ENCODE measurements around the gene STK11.
"Not testable (repeated sequence)": the region's sequence is repeated elsewhere in the genome, so short reads cannot be mapped to it uniquely, and the experiment has no call there.

STK11 gene

GRCh38 chr19:1169411-1169791 is 36.2 kb upstream of the STK11 start:
- no peak for DNase-seq (ENCODE audit: low read depth)

DNA sequence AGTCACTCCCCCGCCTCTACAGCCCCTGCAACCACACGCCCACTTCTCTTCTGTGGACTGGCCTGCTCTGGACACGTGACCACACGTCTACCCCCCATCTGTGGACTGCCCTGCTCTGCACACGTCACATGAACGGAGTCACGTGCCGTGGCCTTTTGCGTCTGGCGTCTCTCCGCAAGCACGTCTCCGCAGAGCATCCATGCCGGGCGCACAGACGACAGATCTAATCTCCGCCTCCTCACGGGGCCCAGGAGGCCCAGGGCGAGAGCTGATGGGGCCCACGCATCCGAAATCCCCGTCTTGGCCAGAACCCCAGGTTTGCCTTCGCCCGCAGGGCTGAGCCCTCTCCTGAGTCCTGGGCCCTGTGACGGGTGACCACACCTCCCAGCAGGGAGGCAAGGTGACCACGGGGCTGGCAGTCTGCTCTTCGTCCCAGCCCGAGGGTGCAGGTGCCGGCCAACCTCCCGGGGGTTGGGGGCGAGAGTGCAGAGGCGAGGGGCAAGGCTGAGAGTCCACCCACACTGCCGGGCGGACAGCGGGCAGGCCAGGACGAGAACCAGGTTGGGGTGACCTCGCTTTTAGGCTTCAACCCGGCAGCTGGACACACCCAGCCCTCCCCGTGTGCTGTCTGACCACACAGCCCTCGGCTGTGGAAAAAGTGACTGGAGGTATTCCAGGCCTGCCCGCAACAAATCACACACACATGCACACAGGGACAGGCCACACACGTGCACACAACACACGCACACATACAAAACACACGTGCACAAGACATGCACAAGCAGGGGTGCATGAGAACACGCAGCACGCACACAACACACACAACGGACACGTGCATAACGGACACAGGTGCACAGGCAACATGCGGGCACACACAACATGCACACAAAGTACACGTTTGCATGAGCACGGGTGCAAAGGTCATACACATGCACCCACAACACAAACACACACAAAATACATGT is 35.4 kb upstream of the STK11 start:
- DNase-seq (ENCODE audit: low read depth) = peak; percentile 54

GRCh38 chr19:1170938-1171754 is 34.4 kb upstream of the STK11 start:
- DNase-seq (ENCODE audit: low read depth) = no peak

DNA sequence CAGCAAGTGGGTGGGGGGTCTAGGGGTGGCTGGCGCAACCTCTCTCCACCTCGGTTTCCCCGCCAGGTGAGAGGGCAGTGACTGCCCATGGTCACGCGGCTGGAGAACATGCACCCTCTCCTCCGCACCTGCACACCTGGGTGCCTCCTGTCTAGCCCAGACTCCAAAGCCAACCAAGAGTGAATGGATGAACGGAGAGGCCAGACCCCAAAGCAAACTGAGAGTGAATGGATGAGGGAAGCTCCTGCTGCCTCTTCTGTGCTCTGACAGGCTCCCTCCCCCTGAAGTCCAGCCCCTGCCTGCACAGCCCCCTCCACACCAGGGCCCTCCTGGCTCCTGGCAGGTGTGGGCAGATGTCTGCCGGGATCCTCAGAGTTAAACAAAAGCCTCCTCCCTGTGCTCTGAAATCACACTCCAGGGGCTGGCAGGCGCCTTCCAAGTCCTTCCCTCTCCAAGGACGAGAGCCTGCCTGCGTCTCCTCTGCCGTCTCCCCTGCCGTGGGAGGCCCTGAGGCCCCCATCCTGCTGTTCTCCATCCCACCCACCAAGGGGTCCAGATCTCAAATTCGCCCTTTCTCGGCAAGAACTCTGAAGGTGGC is 33.7 kb upstream of the STK11 start:
- no peak for DNase-seq (ENCODE audit: low read depth)

DNA sequence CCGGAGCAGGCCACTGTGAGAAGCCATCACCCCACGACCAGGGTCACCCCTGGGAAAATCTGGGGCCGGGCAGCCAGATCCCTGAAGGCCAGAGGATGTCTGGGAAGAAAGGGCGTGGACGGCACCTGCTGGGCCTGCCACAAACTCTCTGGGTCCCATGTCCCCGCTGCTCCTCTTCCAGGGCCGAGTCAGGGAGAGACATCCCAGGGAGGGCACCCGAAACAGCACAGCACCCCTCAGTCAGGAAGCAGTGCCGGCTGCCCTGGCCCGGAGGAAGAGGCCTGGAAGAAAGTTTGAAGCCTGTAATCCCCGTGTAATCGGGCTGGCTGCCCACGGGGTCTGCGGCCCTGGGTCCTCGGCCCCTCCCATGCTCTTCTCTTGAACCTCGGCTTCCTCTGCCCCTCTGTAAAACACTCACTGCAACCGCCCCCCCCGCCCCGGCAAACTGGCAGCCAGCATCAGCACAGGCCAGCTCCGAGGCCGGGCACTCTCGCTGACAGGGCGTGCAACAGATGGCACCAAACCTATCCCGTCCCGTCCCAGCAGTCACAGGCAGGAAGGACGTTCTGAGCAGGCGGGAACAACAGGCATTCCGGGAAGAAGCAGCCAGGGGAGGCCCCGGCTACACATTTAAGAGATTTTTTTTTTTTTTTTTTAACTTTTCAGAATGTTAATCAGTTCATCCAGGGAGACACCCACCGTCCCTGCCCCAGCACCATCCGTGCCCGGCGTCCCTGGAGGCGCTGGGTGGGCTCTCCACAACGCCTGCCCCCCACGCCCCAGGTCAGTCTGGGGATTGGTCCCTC is 33.0 kb upstream of the STK11 start:
- DNase-seq (ENCODE audit: low read depth) = peak; percentile 84

- DNase-seq (ENCODE audit: low read depth) = no peak
Observed at GRCh38 chr19:1173159-1173844, 32.3 kb upstream of the STK11 start.

DNA sequence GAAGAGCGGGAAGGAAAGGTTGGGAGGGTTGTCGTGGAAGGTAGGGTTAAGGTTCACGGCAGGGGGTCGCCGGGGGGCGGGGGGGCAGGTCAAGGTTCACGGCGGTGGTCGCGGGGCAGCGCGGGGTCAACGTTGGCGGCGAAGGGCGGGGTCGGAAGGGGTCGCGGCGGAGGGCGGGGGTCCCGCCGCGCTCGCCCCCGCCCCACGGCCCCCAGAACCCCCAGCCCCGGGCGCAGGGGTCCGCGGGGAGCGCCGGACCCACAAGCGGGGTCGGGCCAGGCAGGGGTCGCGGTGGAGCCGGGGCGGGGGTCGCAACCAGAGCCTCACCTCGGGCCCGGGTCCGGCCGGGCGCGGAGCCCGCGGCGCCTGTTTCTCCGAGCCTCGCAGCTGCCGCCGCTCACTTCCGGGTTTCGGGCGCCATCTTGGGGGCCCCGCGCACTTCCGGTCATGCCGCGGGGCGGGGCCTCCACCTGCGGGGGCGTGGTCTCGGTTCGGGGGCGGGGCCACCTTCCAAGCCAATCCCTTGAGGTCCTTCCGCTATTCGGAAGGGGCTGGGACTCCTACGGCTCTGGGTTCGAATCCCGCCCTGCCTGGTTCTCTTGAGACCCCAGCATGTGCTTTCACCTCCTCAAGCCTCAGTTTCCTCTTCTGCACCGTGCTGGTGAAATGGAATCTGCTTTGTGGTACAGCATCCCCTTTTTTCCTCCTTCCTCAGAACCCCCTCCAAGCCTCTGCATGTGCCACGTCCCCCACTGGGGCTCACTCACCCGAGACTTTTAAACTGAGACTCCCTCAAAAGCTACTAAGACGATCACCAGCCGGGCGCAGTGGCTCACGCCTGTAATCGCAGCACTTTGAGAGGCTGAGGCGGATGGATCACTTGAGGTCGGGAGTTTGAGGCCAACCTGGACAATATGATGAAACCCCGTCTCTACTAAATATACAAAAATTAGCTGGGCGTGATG is 31.5 kb upstream of the STK11 start, which contains the start of gene SBNO2:
Gene SBNO2, minus strand, starts transcription at position 424 of the 965 bp plus-strand sequence. CDS start 19,992 bp downstream, outside the sequence.
- peak; percentile 78 for DNase-seq (ENCODE audit: low read depth)

GRCh38 chr19:1177322-1178114 is 28.1 kb upstream of the STK11 start:
- peak; percentile 97 for DNase-seq (ENCODE audit: low read depth)

DNA sequence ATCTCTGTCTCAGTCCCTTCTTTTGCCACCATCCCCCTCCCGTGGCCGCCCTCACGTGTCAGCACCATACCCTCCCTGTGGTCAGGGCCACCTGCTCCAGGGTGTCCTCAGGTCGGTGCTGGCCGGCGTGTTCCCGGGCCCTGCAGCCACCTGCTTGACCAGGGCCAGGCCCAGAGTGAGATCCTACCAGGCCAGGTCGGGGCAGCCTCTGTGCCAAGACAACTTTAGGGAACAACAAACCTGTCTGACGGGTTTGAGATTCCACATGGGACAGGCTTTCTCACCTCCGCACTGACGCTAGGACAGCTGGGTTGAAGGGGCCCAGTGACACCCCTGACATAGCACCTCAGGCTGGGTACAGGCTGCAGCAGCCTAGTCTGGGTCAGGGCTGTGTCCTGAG is 24.0 kb upstream of the STK11 start:
- DNase-seq (ENCODE audit: low read depth) = no peak

DNA sequence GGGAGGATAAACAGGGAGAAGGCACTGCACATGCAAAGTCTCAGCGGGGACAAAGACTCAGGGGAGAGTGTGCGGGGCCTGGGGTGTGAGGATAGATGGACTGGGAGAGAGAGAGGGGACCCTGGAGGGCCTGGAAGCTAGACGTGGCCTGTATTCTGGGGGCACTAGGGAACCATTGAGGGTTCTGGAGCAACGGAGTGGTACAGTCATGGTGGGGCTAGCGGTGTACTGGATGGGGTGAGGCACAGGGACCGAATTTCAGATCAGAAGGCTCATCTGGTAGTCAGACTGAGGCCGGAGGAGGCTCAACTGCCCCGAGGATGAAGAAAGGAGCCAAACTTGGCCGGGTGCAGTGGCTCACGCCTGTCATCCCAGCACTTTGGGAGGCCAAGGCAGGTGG is 23.5 kb upstream of the STK11 start:
- DNase-seq (ENCODE audit: low read depth) = no peak

GRCh38 chr19:1182727-1183126 is 22.9 kb upstream of the STK11 start:
- DNase-seq (ENCODE audit: low read depth) = no peak

GRCh38 chr19:1183543-1184172 is 21.9 kb upstream of the STK11 start:
- DNase-seq (ENCODE audit: low read depth) = no peak

- no peak for DNase-seq (ENCODE audit: low read depth)
Observed at GRCh38 chr19:1189419-1189818, 16.2 kb upstream of the STK11 start.

- DNase-seq (ENCODE audit: low read depth) = no peak
Observed at GRCh38 chr19:1199531-1199930, 6.0 kb upstream of the STK11 start.

DNA sequence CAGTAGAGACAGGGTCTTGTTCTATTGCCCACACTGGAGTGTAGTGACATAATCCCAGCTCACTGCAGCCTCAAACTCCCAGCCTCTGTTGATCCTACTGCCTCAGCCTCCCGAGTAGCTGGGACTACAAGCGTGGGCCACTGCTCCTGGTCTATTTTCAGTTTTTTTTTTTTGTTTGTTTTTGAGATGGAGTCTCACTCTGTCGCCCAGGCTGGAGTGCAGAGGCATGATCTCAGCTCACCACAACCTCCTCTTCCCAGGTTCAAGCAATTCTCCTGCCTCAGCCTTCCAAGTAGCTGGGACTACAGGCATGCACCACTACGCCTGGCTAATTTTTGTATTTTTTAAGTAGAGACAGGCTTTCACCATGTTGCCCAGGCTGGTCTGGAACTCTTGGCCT is 5.0 kb upstream of the STK11 start:
- not testable (repeated sequence) for DNase-seq (ENCODE audit: low read depth)

DNA sequence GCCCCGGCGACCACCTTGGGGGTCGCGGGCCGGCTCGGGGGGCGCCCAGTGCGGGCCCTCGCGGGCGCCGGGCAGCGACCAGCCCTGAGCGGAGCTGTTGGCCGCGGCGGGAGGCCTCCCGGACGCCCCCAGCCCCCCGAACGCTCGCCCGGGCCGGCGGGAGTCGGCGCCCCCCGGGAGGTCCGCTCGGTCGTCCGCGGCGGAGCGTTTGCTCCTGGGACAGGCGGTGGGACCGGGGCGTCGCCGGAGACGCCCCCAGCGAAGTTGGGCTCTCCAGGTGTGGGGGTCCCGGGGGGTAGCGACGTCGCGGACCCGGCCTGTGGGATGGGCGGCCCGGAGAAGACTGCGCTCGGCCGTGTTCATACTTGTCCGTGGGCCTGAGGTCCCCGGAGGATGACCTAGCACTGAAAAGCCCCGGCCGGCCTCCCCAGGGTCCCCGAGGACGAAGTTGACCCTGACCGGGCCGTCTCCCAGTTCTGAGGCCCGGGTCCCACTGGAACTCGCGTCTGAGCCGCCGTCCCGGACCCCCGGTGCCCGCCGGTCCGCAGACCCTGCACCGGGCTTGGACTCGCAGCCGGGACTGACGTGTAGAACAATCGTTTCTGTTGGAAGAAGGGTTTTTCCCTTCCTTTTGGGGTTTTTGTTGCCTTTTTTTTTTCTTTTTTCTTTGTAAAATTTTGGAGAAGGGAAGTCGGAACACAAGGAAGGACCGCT is 729 bp downstream of the STK11 start:
- no peak for DNase-seq (ENCODE audit: low read depth)

GRCh38 chr19:1206864-1207450 is 1.4 kb downstream of the STK11 start:
- DNase-seq (ENCODE audit: low read depth) = no peak

All from fibroblast of gingiva (primary cell).